Activated T-cell treated with anti-CD3 and anti-CD28 coated beads, Interleukin-2, amount 50 U/mL, for 48 hours (primary cell): ENCODE data around the gene FGD5.
"Not testable (repeated sequence)": the region's sequence is repeated elsewhere in the genome, so short reads cannot be mapped to it uniquely, and the experiment has no call there.

Source experiments
- DNase-seq, 2 experiments: peaks; one replicate each; pipeline ENCODE4 v3.0.0-alpha.2; 2020

FGD5 gene

GRCh38 chr3:14808025-14808424 is 10.7 kb upstream of the FGD5 start:
- no peak for DNase-seq

- no peak for DNase-seq
Measured at GRCh38 chr3:14808502-14809266, 10.1 kb upstream of the FGD5 start.

GRCh38 chr3:14809611-14810010 is 9.2 kb upstream of the FGD5 start:
- not testable (repeated sequence) for DNase-seq

GRCh38 chr3:14810070-14810791 is 8.5 kb upstream of the FGD5 start:
- DNase-seq, result no peak

- no peak for DNase-seq
Measured at GRCh38 chr3:14810801-14811661, 7.7 kb upstream of the FGD5 start.

GRCh38 chr3:14811684-14812083 is 7.1 kb upstream of the FGD5 start:
- no peak for DNase-seq

- DNase-seq, result no peak
Measured at GRCh38 chr3:14812196-14812790, 6.5 kb upstream of the FGD5 start.

- DNase-seq, result no peak
Measured at GRCh38 chr3:14814411-14814871, 4.3 kb upstream of the FGD5 start.

GRCh38 chr3:14816359-14816758 is 2.4 kb upstream of the FGD5 start:
- DNase-seq, result no peak

- no peak for DNase-seq
Measured at GRCh38 chr3:14819671-14820070, 909 bp downstream of the FGD5 start.

GRCh38 chr3:14820156-14820555 is 1.4 kb downstream of the FGD5 start:
- no peak for DNase-seq

GRCh38 chr3:14821151-14821550 is 2.4 kb downstream of the FGD5 start:
- DNase-seq, result no peak

GRCh38 chr3:14822134-14822533 is 3.4 kb downstream of the FGD5 start:
- no peak for DNase-seq

GRCh38 chr3:14822670-14823390 is 4.1 kb downstream of the FGD5 start:
- no peak for DNase-seq

GRCh38 chr3:14823393-14823792 is 4.6 kb downstream of the FGD5 start:
- no peak for DNase-seq

GRCh38 chr3:14823910-14824629 is 5.3 kb downstream of the FGD5 start:
- no peak for DNase-seq

- no peak for DNase-seq
Measured at GRCh38 chr3:14824646-14825045, 5.9 kb downstream of the FGD5 start.

GRCh38 chr3:14826069-14826468 is 7.3 kb downstream of the FGD5 start:
- DNase-seq, result no peak

- DNase-seq, result no peak
Measured at GRCh38 chr3:14827776-14828175, 9.0 kb downstream of the FGD5 start.

GRCh38 chr3:14829811-14830210 is 11.0 kb downstream of the FGD5 start:
- no peak for DNase-seq

- DNase-seq, result no peak
Measured at GRCh38 chr3:14831916-14832450, 13.2 kb downstream of the FGD5 start.
